HepG2 (cell line): ENCODE measurements around the gene RANBP3. TPM values are rescaled to one million over a fixed set of nuclear protein-coding genes. Genes with fewer than 3 reads are reported as not detected.
A peak's percentile ranks its signal among the peaks of the same experiment; 100 is the strongest.

Experiments
- AKAP8 ChIP-seq: sonication (generic); formaldehyde crosslinking; IDR thresholded peaks from 2 replicates; pipeline ENCODE4 v1.5.1; 2020; ENCODE audit warnings: mild to moderate bottlenecking, missing genetic modification reagents
- ARHGAP35 ChIP-seq: sonication (generic); formaldehyde crosslinking; IDR thresholded peaks from 2 replicates; pipeline ENCODE4 v1.9.0; 2022; ENCODE audit warnings: mild to moderate bottlenecking, inconsistent platforms, moderate library complexity, missing genetic modification reagents, borderline replicate concordance
- FOSL2 ChIP-seq: sonication (generic); formaldehyde crosslinking; IDR thresholded peaks from 2 replicates; pipeline ENCODE4 v1.4.0; 2020; ENCODE audit warnings: missing genetic modification reagents
- IKZF1 ChIP-seq: fragments of 450-650 bp; IDR thresholded peaks from 2 replicates; pipeline ENCODE4 v1.7.1; 2016
- KDM5A ChIP-seq: fragments of 200-600 bp; sonication (generic); IDR thresholded peaks from 2 replicates; pipeline ENCODE4 v1.7.0; 2018; ENCODE audit warnings: antibody characterized with exemption, mild to moderate bottlenecking, low read length, borderline replicate concordance
- NFKB2 ChIP-seq: sonication (generic); formaldehyde crosslinking; IDR thresholded peaks from 2 replicates; pipeline ENCODE4 v1.4.0; 2020; ENCODE audit warnings: missing genetic modification reagents, borderline replicate concordance
- NRL ChIP-seq: sonication (generic); formaldehyde crosslinking; IDR thresholded peaks from 2 replicates; pipeline ENCODE4 v1.5.0; 2020; ENCODE audit warnings: missing genetic modification reagents, mild to moderate bottlenecking, moderate library complexity, borderline replicate concordance
- RFX5 ChIP-seq: IDR thresholded peaks from 2 replicates; pipeline ENCODE4 v1.6.1; 2011; ENCODE audit warnings: low read depth, low read length, improper control_type of control experiment
- SALL2 ChIP-seq: sonication (generic); formaldehyde crosslinking; IDR thresholded peaks from 2 replicates; pipeline ENCODE4 v1.8.1; 2023; ENCODE audit warnings: mild to moderate bottlenecking, missing genetic modification reagents, inconsistent platforms
- SP1 ChIP-seq, 2 experiments: fragments of 450-650 bp in 1 of 2; sonication (generic) in 1 of 2; formaldehyde crosslinking in 1 of 2; IDR thresholded peaks; 2 replicates each; pipeline versions ENCODE4 v1.4.0 to v1.6.1; 2016 to 2020; ENCODE audit warnings: missing genetic modification reagents in 1 of 2
- ZFP82 ChIP-seq: sonication (generic); formaldehyde crosslinking; IDR thresholded peaks from 2 replicates; pipeline ENCODE4 v1.5.1; 2020; ENCODE audit warnings: mild to moderate bottlenecking, missing genetic modification reagents, borderline replicate concordance
- ZNF629 ChIP-seq: sonication (generic); formaldehyde crosslinking; conservative IDR thresholded peaks from 2 replicates; pipeline ENCODE4 v1.5.0; 2020; ENCODE audit warnings: missing genetic modification reagents
- ZNF720 ChIP-seq: sonication (generic); formaldehyde crosslinking; IDR thresholded peaks from 2 replicates; pipeline ENCODE4 v1.4.0; 2020; ENCODE audit warnings: missing genetic modification reagents
- ZSCAN20 ChIP-seq: sonication (generic); formaldehyde crosslinking; IDR thresholded peaks from 2 replicates; pipeline ENCODE4 v1.4.0; 2020; ENCODE audit warnings: missing genetic modification reagents, mild to moderate bottlenecking, borderline replicate concordance
- polyA plus RNA-seq, 8 experiments: library from polyadenylated mRNA; depleted of rRNA in 3 of 8; stranded (reverse) in 7 of 8; unstranded in 1 of 8; fragments of >200 nt; fragmentation: Illumina TruSeq in 4 of 8; extraction: Trizol in 4 of 8; gene quantifications; 2 replicates each; pipeline versions ENCODE4 v1.2.1 to v1.2.3, GENCODE V29; 2011 to 2016; ENCODE audit warnings: low read depth in 4 of 8, missing spikeins in 1 of 8, mixed read lengths in 1 of 8; ENCODE audit not compliant: insufficient read depth in 1 of 8
- total RNA-seq, 5 experiments: library from RNA; depleted of rRNA; stranded (reverse); fragments of >200 nt; fragmentation: Illumina TruSeq; extraction: Trizol; gene quantifications; 2 replicates each; pipeline ENCODE4 v1.2.3, GENCODE V29; 2016; ENCODE audit warnings: low read depth in 1 of 5
- TF ChIP-seq, protein P1 (sequence below): sonication (generic); formaldehyde crosslinking; IDR thresholded peaks from 2 replicates; pipeline ENCODE4 v1.4.0; 2020; ENCODE audit warnings: missing genetic modification reagents
- TF ChIP-seq, protein P2 (sequence below): sonication (generic); formaldehyde crosslinking; IDR thresholded peaks from 2 replicates; pipeline ENCODE4 v1.9.0; 2021; ENCODE audit warnings: missing genetic modification reagents, mild to moderate bottlenecking, borderline replicate concordance
- TF ChIP-seq, protein P3 (sequence below): sonication (generic); formaldehyde crosslinking; IDR thresholded peaks from 2 replicates; pipeline ENCODE4 v1.4.0; 2020; ENCODE audit warnings: missing genetic modification reagents
- TF ChIP-seq, protein P4 (sequence below): sonication (generic); formaldehyde crosslinking; IDR thresholded peaks from 2 replicates; pipeline ENCODE4 v1.4.0; 2020; ENCODE audit warnings: mild to moderate bottlenecking, missing genetic modification reagents

The RANBP3 gene
- total and polyA plus RNA-seq, 2 of the 13 experiments (the other 11 are each of a cell fraction or from before 2014, with no cell fraction given), result 39.5 to 149 TPM

DNA sequence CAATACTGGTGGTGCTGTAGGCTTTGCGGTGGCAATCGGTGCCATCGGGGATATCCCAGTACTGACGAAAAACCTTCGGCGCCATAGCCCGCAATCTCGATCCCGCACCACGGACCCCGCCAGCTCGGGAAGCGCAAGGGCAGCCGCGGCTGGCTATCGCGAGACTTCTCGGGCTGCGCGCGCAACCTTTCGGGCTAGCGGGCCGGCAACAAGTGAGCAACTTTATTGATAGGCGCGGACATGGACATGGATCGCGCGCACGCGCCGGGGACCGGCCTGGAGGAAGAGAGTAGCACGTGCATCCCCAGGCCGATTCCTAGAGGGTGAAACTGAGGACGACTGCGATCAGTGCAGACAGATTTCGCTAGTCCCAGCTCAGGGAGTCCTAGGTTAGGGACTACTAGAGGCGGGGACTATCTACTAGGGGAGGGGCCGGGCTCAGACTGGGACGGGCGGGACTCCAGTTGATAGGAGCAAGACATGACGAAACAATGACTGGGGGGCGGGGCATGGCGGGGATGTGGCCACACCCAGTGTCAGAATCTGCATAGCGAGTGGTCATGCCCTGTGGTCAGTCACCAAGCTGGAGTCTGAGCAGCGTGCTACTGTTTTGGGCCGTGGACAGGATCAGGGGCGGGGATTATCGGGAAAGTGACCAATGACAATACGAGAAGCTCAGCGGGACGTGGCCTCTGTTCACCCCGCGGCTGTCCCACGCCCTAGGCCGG, 74.2 kb downstream of the RANBP3 start, which contains the start of gene NDUFA11 (continued):
- TF ChIP-seq, protein P1, sequence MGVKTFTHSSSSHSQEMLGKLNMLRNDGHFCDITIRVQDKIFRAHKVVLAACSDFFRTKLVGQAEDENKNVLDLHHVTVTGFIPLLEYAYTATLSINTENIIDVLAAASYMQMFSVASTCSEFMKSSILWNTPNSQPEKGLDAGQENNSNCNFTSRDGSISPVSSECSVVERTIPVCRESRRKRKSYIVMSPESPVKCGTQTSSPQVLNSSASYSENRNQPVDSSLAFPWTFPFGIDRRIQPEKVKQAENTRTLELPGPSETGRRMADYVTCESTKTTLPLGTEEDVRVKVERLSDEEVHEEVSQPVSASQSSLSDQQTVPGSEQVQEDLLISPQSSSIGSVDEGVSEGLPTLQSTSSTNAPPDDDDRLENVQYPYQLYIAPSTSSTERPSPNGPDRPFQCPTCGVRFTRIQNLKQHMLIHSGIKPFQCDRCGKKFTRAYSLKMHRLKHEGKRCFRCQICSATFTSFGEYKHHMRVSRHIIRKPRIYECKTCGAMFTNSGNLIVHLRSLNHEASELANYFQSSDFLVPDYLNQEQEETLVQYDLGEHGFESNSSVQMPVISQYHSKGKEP (CRISPR knock-in tag), result peak; percentile 61; the same call in 1 of the 2 replicates
- no peak for TF ChIP-seq IKZF1
- no peak; the same call in 1 of the 2 replicates for TF ChIP-seq SALL2
- TF ChIP-seq SP1 (IDR thresholded peaks at IDR 0.05), result peak; percentile 52; the same call in 1 of the 2 replicates
- TF ChIP-seq SP1 (CRISPR knock-in tag; IDR thresholded peaks at IDR 0.05), result peak; percentile 84
- no peak; the same call in 1 of the 2 replicates for TF ChIP-seq ARHGAP35 (CRISPR knock-in tag)
- no peak; the same call in 1 of the 2 replicates for TF ChIP-seq NFKB2 (CRISPR knock-in tag)
- TF ChIP-seq, protein P2, sequence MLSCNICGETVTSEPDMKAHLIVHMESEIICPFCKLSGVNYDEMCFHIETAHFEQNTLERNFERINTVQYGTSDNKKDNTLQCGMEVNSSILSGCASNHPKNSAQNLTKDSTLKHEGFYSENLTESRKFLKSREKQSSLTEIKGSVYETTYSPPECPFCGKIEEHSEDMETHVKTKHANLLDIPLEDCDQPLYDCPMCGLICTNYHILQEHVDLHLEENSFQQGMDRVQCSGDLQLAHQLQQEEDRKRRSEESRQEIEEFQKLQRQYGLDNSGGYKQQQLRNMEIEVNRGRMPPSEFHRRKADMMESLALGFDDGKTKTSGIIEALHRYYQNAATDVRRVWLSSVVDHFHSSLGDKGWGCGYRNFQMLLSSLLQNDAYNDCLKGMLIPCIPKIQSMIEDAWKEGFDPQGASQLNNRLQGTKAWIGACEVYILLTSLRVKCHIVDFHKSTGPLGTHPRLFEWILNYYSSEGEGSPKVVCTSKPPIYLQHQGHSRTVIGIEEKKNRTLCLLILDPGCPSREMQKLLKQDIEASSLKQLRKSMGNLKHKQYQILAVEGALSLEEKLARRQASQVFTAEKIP (CRISPR knock-in tag), result no peak
- TF ChIP-seq ZNF720 (CRISPR knock-in tag), result no peak
- peak; percentile 43 for TF ChIP-seq FOSL2 (CRISPR knock-in tag)
- TF ChIP-seq, protein P3, sequence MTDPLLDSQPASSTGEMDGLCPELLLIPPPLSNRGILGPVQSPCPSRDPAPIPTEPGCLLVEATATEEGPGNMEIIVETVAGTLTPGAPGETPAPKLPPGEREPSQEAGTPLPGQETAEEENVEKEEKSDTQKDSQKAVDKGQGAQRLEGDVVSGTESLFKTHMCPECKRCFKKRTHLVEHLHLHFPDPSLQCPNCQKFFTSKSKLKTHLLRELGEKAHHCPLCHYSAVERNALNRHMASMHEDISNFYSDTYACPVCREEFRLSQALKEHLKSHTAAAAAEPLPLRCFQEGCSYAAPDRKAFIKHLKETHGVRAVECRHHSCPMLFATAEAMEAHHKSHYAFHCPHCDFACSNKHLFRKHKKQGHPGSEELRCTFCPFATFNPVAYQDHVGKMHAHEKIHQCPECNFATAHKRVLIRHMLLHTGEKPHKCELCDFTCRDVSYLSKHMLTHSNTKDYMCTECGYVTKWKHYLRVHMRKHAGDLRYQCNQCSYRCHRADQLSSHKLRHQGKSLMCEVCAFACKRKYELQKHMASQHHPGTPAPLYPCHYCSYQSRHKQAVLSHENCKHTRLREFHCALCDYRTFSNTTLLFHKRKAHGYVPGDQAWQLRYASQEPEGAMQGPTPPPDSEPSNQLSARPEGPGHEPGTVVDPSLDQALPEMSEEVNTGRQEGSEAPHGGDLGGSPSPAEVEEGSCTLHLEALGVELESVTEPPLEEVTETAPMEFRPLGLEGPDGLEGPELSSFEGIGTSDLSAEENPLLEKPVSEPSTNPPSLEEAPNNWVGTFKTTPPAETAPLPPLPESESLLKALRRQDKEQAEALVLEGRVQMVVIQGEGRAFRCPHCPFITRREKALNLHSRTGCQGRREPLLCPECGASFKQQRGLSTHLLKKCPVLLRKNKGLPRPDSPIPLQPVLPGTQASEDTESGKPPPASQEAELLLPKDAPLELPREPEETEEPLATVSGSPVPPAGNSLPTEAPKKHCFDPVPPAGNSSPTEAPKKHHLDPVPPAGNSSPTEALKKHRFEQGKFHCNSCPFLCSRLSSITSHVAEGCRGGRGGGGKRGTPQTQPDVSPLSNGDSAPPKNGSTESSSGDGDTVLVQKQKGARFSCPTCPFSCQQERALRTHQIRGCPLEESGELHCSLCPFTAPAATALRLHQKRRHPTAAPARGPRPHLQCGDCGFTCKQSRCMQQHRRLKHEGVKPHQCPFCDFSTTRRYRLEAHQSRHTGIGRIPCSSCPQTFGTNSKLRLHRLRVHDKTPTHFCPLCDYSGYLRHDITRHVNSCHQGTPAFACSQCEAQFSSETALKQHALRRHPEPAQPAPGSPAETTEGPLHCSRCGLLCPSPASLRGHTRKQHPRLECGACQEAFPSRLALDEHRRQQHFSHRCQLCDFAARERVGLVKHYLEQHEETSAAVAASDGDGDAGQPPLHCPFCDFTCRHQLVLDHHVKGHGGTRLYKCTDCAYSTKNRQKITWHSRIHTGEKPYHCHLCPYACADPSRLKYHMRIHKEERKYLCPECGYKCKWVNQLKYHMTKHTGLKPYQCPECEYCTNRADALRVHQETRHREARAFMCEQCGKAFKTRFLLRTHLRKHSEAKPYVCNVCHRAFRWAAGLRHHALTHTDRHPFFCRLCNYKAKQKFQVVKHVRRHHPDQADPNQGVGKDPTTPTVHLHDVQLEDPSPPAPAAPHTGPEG, result no peak
- TF ChIP-seq RFX5, result 0 out of 2 replicates have a peak, but pooled peaks have one; percentile 24
- TF ChIP-seq, protein P4, sequence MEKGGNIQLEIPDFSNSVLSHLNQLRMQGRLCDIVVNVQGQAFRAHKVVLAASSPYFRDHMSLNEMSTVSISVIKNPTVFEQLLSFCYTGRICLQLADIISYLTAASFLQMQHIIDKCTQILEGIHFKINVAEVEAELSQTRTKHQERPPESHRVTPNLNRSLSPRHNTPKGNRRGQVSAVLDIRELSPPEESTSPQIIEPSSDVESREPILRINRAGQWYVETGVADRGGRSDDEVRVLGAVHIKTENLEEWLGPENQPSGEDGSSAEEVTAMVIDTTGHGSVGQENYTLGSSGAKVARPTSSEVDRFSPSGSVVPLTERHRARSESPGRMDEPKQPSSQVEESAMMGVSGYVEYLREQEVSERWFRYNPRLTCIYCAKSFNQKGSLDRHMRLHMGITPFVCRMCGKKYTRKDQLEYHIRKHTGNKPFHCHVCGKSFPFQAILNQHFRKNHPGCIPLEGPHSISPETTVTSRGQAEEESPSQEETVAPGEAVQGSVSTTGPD (CRISPR knock-in tag), result peak; percentile 66; the same call in 1 of the 2 replicates
- TF ChIP-seq ZSCAN20 (CRISPR knock-in tag), result no peak
- peak; percentile 93; the same call in 1 of the 2 replicates for TF ChIP-seq ZFP82 (CRISPR knock-in tag)
- TF ChIP-seq KDM5A, result peak; percentile 96
- TF ChIP-seq ZNF629 (CRISPR knock-in tag), result no peak
- peak; percentile 92 for TF ChIP-seq NRL
- 0 out of 2 replicates have a peak, but pooled peaks have one; percentile 45 for TF ChIP-seq AKAP8 (CRISPR knock-in tag)
